Measurements from ENCODE around the gene FAM234B. TPM values are rescaled to one million over a fixed set of nuclear protein-coding genes. Genes with fewer than 3 reads are reported as not detected.

The FAM234B gene
- polyA plus RNA-seq, 1 of the 3 experiments (the other 2 are of a cell fraction), result 3.7 TPM

DNA sequence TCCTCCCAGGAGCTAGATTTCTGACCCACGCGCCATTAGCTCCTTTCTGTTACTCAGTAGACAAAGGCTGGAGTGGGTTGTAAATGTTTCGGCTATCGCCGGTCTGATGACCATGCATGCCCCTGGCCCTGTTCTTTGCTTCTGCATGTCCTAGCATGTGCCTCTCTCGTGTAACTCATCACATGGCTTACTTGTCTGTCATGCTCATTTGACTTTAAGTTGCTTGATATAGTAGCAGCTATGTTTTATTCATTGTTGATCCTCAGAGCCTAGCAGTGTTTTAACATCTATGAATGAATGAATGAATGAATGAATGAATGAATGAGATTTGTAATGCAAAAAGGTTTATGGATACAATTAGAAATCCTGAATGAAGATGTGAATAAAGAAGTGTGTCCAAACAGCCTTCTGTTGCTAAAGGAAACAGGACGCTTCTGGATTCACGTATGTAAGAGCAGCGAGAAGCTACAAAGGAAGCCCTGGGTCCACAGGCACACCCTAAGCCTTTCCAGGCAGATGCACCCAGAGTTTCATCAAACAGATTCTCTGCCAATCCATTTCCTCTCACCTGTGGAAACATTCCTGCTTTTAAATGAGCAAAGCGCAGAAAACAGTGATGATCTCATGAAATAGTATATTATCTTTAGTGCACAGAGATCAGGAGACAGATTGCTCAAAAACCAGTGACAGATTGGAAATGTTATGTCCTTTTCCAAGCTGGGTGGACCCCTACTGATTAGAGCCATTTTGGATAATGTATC is 55.8 kb downstream of the FAM234B start (continued):
- TF ChIP-seq, protein P1, sequence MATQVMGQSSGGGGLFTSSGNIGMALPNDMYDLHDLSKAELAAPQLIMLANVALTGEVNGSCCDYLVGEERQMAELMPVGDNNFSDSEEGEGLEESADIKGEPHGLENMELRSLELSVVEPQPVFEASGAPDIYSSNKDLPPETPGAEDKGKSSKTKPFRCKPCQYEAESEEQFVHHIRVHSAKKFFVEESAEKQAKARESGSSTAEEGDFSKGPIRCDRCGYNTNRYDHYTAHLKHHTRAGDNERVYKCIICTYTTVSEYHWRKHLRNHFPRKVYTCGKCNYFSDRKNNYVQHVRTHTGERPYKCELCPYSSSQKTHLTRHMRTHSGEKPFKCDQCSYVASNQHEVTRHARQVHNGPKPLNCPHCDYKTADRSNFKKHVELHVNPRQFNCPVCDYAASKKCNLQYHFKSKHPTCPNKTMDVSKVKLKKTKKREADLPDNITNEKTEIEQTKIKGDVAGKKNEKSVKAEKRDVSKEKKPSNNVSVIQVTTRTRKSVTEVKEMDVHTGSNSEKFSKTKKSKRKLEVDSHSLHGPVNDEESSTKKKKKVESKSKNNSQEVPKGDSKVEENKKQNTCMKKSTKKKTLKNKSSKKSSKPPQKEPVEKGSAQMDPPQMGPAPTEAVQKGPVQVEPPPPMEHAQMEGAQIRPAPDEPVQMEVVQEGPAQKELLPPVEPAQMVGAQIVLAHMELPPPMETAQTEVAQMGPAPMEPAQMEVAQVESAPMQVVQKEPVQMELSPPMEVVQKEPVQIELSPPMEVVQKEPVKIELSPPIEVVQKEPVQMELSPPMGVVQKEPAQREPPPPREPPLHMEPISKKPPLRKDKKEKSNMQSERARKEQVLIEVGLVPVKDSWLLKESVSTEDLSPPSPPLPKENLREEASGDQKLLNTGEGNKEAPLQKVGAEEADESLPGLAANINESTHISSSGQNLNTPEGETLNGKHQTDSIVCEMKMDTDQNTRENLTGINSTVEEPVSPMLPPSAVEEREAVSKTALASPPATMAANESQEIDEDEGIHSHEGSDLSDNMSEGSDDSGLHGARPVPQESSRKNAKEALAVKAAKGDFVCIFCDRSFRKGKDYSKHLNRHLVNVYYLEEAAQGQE (IDR thresholded peaks at IDR 0.05; ENCODE audit: low read depth, low read length), result no peak
- TF ChIP-seq, protein P2, sequence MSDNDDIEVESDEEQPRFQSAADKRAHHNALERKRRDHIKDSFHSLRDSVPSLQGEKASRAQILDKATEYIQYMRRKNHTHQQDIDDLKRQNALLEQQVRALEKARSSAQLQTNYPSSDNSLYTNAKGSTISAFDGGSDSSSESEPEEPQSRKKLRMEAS (IDR thresholded peaks at IDR 0.05; ENCODE audit: low read depth), result no peak
- no peak for TF ChIP-seq EP300 (IDR thresholded peaks at IDR 0.05; ENCODE audit: borderline replicate concordance in 1 of 2, low read depth in 1 of 2, low read length in 1 of 2)
- TF ChIP-seq SIN3A (IDR thresholded peaks at IDR 0.05; ENCODE audit: borderline replicate concordance, low read depth, low read length), result no peak
- TF ChIP-seq, protein P3, sequence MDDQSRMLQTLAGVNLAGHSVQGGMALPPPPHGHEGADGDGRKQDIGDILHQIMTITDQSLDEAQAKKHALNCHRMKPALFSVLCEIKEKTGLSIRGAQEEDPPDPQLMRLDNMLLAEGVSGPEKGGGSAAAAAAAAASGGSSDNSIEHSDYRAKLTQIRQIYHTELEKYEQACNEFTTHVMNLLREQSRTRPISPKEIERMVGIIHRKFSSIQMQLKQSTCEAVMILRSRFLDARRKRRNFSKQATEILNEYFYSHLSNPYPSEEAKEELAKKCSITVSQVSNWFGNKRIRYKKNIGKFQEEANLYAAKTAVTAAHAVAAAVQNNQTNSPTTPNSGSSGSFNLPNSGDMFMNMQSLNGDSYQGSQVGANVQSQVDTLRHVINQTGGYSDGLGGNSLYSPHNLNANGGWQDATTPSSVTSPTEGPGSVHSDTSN (IDR thresholded peaks at IDR 0.05), result no peak

DNA sequence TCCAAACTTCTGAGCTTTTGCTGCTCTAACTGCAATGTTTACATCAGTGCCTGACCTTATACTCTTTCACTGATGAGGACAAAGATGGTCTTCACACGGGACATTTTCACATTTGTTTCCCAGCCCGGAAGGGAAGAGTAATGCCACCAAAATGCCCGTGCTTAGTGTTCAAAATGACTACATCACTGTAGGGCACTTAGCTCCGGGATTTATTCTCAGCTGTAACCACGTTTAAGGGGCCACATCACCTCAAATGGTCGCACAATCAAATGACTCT is 56.4 kb downstream of the FAM234B start:
- Histone ChIP-seq H3K9me3 (no peaks in the 10 kb centered on the region), H3K27ac (ENCODE audit: low read depth in 2 of 2, low read length in 1 of 2) (peak overlapping the region; percentile 71 to 100), H3K9me2 (no peaks in the 10 kb centered on the region), H3K9ac (peak overlapping the region; percentile 97), H3K79me2 (ENCODE audit: insufficient read depth) (no peaks in the 10 kb centered on the region), H3K27me3 (ENCODE audit: insufficient read depth) (no peaks in the 10 kb centered on the region), H3K4me1 (ENCODE audit: control insufficient read depth in 1 of 2, insufficient read depth in 2 of 2, low read depth in 1 of 2, low read length in 1 of 2) (peaks cover 14 to 55% of the 10 kb centered on the region in 2 experiments), H4K20me1 (ENCODE audit: insufficient read depth) (no peaks in the 10 kb centered on the region), H3K4me3 (ENCODE audit: low read depth in 2 of 2, low read length in 1 of 2) (peak overlapping the region; percentile 55 to 58), H3K36me3 (replicated peaks in 1 of 2; ENCODE audit: control insufficient read depth in 1 of 2, insufficient read depth in 2 of 2, low read length in 1 of 2) (peaks cover 0 to 3% of the 10 kb centered on the region in 2 experiments), H3K4me2 (peak overlapping the region; percentile 85), H3F3A (replicated peaks; ENCODE audit: insufficient read depth) (peaks cover 52% of the 10 kb centered on the region), H2AFZ (ENCODE audit: low read depth) (peak overlapping the region; percentile 57; the same call in 1 of the 2 replicates)
- WGBS (ENCODE audit: low lambda C conversion rate), result 15% methylated on average over 6 of the region's 6 CpGs
- ChIA-PET CTCF (interaction anchor here (0.6 to 5.5 kb wide), 4 partner anchors 56 to 156 kb away, joined by 3 to 47 read pairs (median 4); partner anchors contain the start of gene FAM234B), POLR2A (no interaction called here)
- TF ChIP-seq, protein P4, sequence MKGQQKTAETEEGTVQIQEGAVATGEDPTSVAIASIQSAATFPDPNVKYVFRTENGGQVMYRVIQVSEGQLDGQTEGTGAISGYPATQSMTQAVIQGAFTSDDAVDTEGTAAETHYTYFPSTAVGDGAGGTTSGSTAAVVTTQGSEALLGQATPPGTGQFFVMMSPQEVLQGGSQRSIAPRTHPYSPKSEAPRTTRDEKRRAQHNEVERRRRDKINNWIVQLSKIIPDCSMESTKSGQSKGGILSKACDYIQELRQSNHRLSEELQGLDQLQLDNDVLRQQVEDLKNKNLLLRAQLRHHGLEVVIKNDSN (IDR thresholded peaks at IDR 0.05; ENCODE audit: borderline replicate concordance, low read depth), result no peak
- TF ChIP-seq ELF1 (IDR thresholded peaks at IDR 0.05) (no peak), NFIC (IDR thresholded peaks at IDR 0.05; ENCODE audit: borderline replicate concordance) (no peak), NRF1 (IDR thresholded peaks at IDR 0.05; ENCODE audit: low read depth, low read length) (no peak), CHD2 (IDR thresholded peaks at IDR 0.05; ENCODE audit: low read length, partially characterized antibody) (no peak), RXRA (IDR thresholded peaks at IDR 0.05; ENCODE audit: borderline replicate concordance, low read depth) (no peak), SMC3 (IDR thresholded peaks at IDR 0.05; ENCODE audit: low read depth, low read length) (no peak), MXI1 (IDR thresholded peaks at IDR 0.05; ENCODE audit: low read depth, low read length) (no peak), FOXJ3 (CRISPR knock-in tag; IDR thresholded peaks at IDR 0.05) (no peak), RAD21 (IDR thresholded peaks at IDR 0.05; ENCODE audit: low read length) (no peak), SIN3A (IDR thresholded peaks at IDR 0.05; ENCODE audit: borderline replicate concordance, low read depth, low read length) (no peak), FOSL2 (IDR thresholded peaks at IDR 0.05; ENCODE audit: borderline replicate concordance, low read depth) (no peak), GATA2 (CRISPR knock-in tag; IDR thresholded peaks at IDR 0.05) (no peak), RFX5 (IDR thresholded peaks at IDR 0.05; ENCODE audit: low read length) (no peak), TCF12 (IDR thresholded peaks at IDR 0.05) (no peak)
- TF ChIP-seq, protein P5, sequence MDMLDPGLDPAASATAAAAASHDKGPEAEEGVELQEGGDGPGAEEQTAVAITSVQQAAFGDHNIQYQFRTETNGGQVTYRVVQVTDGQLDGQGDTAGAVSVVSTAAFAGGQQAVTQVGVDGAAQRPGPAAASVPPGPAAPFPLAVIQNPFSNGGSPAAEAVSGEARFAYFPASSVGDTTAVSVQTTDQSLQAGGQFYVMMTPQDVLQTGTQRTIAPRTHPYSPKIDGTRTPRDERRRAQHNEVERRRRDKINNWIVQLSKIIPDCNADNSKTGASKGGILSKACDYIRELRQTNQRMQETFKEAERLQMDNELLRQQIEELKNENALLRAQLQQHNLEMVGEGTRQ (IDR thresholded peaks at IDR 0.05; ENCODE audit: borderline replicate concordance, low read depth, low read length), result no peak
- TF ChIP-seq, protein P6, sequence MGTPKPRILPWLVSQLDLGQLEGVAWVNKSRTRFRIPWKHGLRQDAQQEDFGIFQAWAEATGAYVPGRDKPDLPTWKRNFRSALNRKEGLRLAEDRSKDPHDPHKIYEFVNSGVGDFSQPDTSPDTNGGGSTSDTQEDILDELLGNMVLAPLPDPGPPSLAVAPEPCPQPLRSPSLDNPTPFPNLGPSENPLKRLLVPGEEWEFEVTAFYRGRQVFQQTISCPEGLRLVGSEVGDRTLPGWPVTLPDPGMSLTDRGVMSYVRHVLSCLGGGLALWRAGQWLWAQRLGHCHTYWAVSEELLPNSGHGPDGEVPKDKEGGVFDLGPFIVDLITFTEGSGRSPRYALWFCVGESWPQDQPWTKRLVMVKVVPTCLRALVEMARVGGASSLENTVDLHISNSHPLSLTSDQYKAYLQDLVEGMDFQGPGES (IDR thresholded peaks at IDR 0.05; ENCODE audit: low read depth, low read length), result no peak
- DNase-seq, result no peak

Measured in SK-N-SH (cell line).